HG03342 (cell line): ENCODE data around the gene NINJ2.

ENCODE experiments used
- ATAC-seq: cut with Tn5 transposase; IDR thresholded peaks from one replicate; pipeline ENCODE4 v1.9.1; 2021; ENCODE audit warnings: mild to moderate bottlenecking, moderate library complexity; ENCODE audit not compliant: unreplicated experiment

The NINJ2 gene

GRCh38 chr12:674272-674781 is 11.1 kb upstream of the NINJ2 start:
- peak; percentile 82 for ATAC-seq

- ATAC-seq, result no peak
Observed at GRCh38 chr12:673849-674248, 10.6 kb upstream of the NINJ2 start.

- ATAC-seq, result no peak
Observed at GRCh38 chr12:669576-669945, 6.3 kb upstream of the NINJ2 start.

GRCh38 chr12:668090-668481 is 4.8 kb upstream of the NINJ2 start:
- no peak for ATAC-seq

GRCh38 chr12:666766-667308 is 3.6 kb upstream of the NINJ2 start:
- ATAC-seq, result no peak

GRCh38 chr12:666066-666465 is 2.8 kb upstream of the NINJ2 start:
- ATAC-seq, result no peak

GRCh38 chr12:664779-665092 is 1.5 kb upstream of the NINJ2 start:
- no peak for ATAC-seq

- no peak for ATAC-seq
Observed at GRCh38 chr12:664075-664778, 982 bp upstream of the NINJ2 start.

- ATAC-seq, result no peak
Observed at GRCh38 chr12:662566-663292, 516 bp downstream of the NINJ2 start.

GRCh38 chr12:661720-662486 is 1.3 kb downstream of the NINJ2 start:
- no peak for ATAC-seq

GRCh38 chr12:659090-659683 is 4.1 kb downstream of the NINJ2 start:
- peak; percentile 59 for ATAC-seq

GRCh38 chr12:650983-651382 is 12.3 kb downstream of the NINJ2 start:
- ATAC-seq, result no peak

GRCh38 chr12:647385-648085 is 15.7 kb downstream of the NINJ2 start:
- ATAC-seq, result no peak

- no peak for ATAC-seq
Observed at GRCh38 chr12:646442-647384, 16.5 kb downstream of the NINJ2 start.

GRCh38 chr12:645563-646071 is 17.6 kb downstream of the NINJ2 start:
- ATAC-seq, result no peak

GRCh38 chr12:644818-645552 is 18.3 kb downstream of the NINJ2 start:
- no peak for ATAC-seq

GRCh38 chr12:644303-644639 is 19.0 kb downstream of the NINJ2 start:
- no peak for ATAC-seq

- ATAC-seq, result no peak
Observed at GRCh38 chr12:643475-644302, 19.6 kb downstream of the NINJ2 start.
